Fibroblast of the aortic adventitia (primary cell): Measurements from ENCODE around the gene DST. TPM values are rescaled to one million over a fixed set of nuclear protein-coding genes. Genes with fewer than 3 reads are reported as not detected.

Experiments used
- DNase-seq: peaks from one replicate; pipeline ENCODE4 v3.0.0-alpha.2; 2010; ENCODE audit warnings: low read depth
- H3K4me3 ChIP-seq: 2 replicates; pipeline ENCODE4 v1.5.1; 2011; ENCODE audit warnings: low read depth, mild to moderate bottlenecking, control low read depth, low read length, moderate library complexity
- CTCF ChIP-seq: IDR thresholded peaks from 2 replicates; pipeline ENCODE4 v1.5.1; 2011; ENCODE audit warnings: mild to moderate bottlenecking, low read length, control low read depth, inconsistent platforms; ENCODE audit not compliant: insufficient read depth
- total RNA-seq: library from RNA; depleted of rRNA; stranded (reverse); fragments of >200 nt; gene quantifications from 2 replicates; pipeline ENCODE4 v1.2.3, GENCODE V29; 2012; ENCODE audit warnings: low replicate concordance

Gene DST
- total RNA-seq, 1 donor: 505 TPM

GRCh38 chr6:56528412-56528841, 114.3 kb downstream of the DST start:
- peak; percentile 90 for DNase-seq
- no peak overlapping the region for H3K4me3 ChIP-seq
- TF ChIP-seq CTCF: no peak

GRCh38 chr6:56527934-56528333, 114.8 kb downstream of the DST start:
- TF ChIP-seq CTCF: no peak
- no peak for DNase-seq
- no peak overlapping the region for H3K4me3 ChIP-seq

GRCh38 chr6:56526860-56527544, 115.7 kb downstream of the DST start:
- H3K4me3 ChIP-seq: no peak overlapping the region
- peak; percentile 46 for DNase-seq
- no peak for TF ChIP-seq CTCF

- DNase-seq: no peak
- TF ChIP-seq CTCF: no peak
- no peak overlapping the region for H3K4me3 ChIP-seq
Observed at GRCh38 chr6:56525974-56526789, 116.5 kb downstream of the DST start.

DNA sequence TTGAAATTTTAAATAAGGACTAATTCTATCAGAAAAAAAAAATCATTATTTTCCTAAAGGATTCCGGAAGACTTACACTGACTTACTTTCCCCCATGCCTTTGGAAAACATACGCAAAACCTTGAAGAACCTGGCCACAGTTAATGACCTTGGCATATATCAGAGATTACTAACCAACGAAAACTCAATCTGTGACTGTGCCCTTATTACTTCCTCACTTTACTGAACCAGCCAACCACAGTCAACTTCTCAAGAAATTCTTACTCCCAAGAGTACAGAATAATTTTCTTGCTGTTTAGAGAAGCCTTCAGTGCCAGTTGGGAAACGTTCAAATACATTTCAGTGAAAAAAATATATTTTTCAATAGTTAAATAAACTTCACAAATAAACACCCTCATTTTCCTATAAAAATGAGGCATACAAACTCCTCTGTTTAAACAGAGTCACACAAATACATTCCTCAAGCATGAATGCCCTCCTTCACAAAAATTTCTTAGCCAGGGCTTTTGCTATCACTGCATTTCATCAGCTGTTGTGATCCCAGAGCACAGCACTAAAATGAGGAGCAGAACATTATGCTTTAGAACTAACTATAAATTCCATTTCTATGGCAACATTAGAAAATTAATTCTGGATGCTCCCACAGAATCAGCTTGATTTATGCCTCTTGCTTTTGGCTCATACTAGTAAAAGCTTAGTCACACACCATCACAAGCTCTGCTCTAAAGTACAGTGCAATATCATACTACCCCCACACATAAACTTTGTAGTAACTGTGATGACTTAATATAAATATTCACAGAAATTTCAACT, 117.6 kb downstream of the DST start:
- no peak overlapping the region for H3K4me3 ChIP-seq
- peak; percentile 95 for DNase-seq
- TF ChIP-seq CTCF: no peak

GRCh38 chr6:56522495-56523270, 120.0 kb downstream of the DST start:
- no peak for TF ChIP-seq CTCF
- no peak overlapping the region for H3K4me3 ChIP-seq
- no peak for DNase-seq
